ENCODE measurements around the gene PTPRU.

The PTPRU gene

DNA sequence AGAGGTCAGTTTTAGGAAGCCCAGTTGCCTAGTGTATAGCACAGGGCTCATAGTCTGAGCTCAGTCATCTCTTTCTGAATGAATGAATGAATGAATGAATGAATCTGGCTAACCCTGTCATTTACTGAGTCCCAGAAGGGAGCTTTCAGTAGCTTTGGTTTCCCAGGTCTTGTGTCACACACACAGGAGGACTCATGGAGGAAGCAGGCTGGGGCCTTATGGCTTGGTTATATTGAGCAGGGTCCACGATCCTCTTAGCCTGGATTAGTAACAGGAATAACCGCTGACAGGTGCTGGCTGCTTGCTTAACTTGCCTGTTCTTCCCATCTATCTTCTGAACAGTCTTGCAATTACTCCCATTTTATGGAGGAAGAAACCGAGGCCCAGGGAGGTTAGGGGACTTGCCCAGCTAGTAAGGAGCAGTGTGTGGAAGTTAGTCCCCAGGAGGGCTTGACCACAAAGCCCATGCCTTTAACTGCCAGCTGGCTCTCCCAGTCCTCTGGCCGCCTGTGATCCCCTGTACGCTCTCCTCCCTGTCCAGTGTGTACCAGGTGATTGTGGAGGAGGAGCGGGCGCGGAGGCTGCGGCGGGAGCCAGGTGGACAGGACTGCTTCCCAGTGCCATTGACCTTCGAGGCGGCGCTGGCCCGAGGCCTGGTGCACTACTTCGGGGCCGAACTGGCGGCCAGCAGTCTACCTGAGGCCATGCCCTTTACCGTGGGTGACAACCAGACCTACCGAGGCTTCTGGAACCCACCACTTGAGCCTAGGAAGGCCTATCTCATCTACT is 46.0 kb downstream of the PTPRU start:
- no peak overlapping the region for H3K9ac ChIP-seq
- H3K79me2 ChIP-seq, result no peaks in the 10 kb centered on the region
- no peak overlapping the region for H3K4me2 ChIP-seq (ENCODE audit: low read length)
- H3K36me3 ChIP-seq (ENCODE audit: control insufficient read depth, insufficient read depth, low read length), result no peaks in the 10 kb centered on the region
- H3K4me1 ChIP-seq, result no peaks in the 10 kb centered on the region
- TF ChIP-seq, protein P1, sequence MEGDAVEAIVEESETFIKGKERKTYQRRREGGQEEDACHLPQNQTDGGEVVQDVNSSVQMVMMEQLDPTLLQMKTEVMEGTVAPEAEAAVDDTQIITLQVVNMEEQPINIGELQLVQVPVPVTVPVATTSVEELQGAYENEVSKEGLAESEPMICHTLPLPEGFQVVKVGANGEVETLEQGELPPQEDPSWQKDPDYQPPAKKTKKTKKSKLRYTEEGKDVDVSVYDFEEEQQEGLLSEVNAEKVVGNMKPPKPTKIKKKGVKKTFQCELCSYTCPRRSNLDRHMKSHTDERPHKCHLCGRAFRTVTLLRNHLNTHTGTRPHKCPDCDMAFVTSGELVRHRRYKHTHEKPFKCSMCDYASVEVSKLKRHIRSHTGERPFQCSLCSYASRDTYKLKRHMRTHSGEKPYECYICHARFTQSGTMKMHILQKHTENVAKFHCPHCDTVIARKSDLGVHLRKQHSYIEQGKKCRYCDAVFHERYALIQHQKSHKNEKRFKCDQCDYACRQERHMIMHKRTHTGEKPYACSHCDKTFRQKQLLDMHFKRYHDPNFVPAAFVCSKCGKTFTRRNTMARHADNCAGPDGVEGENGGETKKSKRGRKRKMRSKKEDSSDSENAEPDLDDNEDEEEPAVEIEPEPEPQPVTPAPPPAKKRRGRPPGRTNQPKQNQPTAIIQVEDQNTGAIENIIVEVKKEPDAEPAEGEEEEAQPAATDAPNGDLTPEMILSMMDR (IDR thresholded peaks at IDR 0.05), result no peak
- no peak overlapping the region for H3K27ac ChIP-seq
- no peaks in the 10 kb centered on the region for H3K9me3 ChIP-seq (ENCODE audit: control insufficient read depth, low read length)
- H2AFZ ChIP-seq, result no peak overlapping the region
- no peak overlapping the region for H3K4me3 ChIP-seq (ENCODE audit: low read depth, low read length)
- no peaks in the 10 kb centered on the region for H3K27me3 ChIP-seq (ENCODE audit: control insufficient read depth, insufficient read depth, low read length)

DNA sequence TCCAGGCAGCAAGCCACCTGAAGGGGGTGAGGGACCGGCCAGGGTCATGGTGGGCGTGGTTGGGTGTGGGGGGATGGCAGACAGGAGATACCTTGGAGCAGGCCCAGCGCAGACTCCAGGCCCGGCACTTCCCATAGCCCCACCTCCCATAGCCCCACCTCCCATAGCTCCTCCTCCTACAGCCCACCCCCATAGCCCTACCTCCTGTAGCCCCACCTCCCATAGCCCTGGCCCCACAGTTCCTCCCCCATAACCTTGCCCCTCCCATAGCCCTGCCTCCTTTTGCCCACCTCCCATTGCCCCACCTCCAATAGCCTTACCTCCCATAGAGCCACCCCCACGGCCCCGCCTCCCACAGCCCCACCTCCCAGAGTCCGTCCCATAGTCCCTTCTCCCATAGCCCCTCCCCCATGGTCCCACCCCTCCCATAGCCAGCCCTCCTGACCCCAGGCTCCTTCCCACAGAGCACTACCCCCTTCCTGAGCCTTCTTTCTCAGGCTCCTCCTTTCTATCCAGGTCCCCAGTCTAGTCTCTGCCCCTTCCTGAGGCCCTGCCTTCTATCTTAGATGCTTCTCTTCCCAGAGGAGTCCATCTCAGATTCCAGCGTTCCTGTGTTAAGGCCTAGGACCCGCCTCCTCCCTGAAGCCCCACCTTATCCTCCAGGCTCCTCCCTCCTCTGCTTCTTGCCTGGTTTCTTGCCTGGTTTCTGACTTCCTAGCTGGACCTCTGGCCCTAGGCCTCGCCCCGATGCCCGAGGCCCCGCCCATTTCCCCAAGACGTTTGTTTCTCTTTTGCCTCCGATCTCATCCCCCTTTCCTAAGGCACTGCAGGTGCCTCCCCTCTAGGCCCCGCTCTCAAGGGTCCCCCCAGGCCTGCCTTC is 46.8 kb downstream of the PTPRU start:
- TF ChIP-seq, protein P1 (IDR thresholded peaks at IDR 0.05), result no peak

DNA sequence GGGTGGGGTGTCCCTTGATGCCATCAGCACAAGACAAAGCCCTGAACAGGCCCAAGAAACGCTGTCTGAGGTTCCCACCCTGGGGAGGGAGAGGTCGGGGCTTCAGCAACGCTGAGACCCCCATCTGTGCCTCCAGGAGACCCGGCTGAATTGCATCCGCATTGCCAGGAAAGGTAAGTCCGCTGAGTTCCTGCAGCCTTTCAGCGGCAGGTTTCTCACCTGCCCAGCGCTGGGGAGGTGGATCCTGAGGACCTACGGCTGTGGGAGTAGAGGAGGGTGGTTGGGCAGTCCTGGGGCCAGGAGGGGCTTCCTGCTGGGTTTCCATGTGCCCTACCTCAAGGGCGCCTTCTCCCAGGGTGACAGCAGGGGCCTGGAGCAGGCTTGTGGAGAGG is 47.5 kb downstream of the PTPRU start:
- H3K9me3 ChIP-seq (ENCODE audit: control insufficient read depth, low read length), result no peaks in the 10 kb centered on the region
- H3K4me2 ChIP-seq (ENCODE audit: low read length), result no peak overlapping the region
- no peak overlapping the region for H3K4me3 ChIP-seq (ENCODE audit: low read depth, low read length)
- no peak overlapping the region for H3K9ac ChIP-seq
- TF ChIP-seq, protein P1 (IDR thresholded peaks at IDR 0.05), result no peak
- H3K4me1 ChIP-seq, result no peaks in the 10 kb centered on the region
- H3K36me3 ChIP-seq (ENCODE audit: control insufficient read depth, insufficient read depth, low read length), result no peaks in the 10 kb centered on the region
- no peaks in the 10 kb centered on the region for H3K27me3 ChIP-seq (ENCODE audit: control insufficient read depth, insufficient read depth, low read length)
- no peak overlapping the region for H2AFZ ChIP-seq
- H3K79me2 ChIP-seq, result no peaks in the 10 kb centered on the region
- H3K27ac ChIP-seq, result no peak overlapping the region

More for the DNA sequence above, 46.8 kb downstream of the PTPRU start:
- Histone ChIP-seq H3K4me3 (ENCODE audit: low read depth, low read length) (no peak overlapping the region), H3K9me3 (ENCODE audit: control insufficient read depth, low read length) (no peaks in the 10 kb centered on the region), H3K4me1 (no peaks in the 10 kb centered on the region), H3K27ac (no peak overlapping the region), H3K9ac (no peak overlapping the region), H3K36me3 (ENCODE audit: control insufficient read depth, insufficient read depth, low read length) (no peaks in the 10 kb centered on the region), H2AFZ (no peak overlapping the region), H3K27me3 (ENCODE audit: control insufficient read depth, insufficient read depth, low read length) (no peaks in the 10 kb centered on the region), H3K4me2 (ENCODE audit: low read length) (no peak overlapping the region), H3K79me2 (no peaks in the 10 kb centered on the region)

DNA sequence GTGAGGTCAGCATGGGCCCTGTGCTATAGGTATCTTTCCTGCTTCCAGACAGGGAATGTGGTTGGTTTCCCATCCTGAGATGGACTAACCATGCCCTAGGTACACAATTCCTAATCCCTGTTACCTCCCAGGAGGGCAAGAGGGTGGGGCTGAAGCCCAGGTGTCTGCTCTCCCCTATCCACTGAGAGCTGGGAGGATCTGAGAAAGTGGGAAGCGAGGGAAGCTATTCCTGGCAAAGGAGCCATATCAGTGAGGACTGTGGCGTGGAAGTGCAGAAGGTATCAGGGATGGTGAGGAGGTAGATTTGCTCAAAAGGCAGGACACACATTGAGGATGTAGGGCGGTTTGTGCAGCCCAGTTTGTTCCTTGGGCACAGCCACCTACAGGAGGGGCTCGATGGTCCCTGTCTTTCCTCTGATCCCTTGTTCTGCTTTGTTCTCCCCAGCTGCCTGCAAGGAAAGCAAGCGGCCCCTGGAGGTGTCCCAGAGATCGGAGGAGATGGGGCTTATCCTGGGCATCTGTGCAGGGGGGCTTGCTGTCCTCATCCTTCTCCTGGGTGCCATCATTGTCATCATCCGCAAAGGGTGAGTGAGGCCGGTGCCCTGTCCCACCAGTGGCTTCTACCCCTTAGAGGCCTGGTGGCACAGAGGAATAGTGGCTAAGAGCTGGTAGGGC is 48.1 kb downstream of the PTPRU start:
- H3K9me3 ChIP-seq (ENCODE audit: control insufficient read depth, low read length), result no peaks in the 10 kb centered on the region
- no peak overlapping the region for H3K27ac ChIP-seq
- H3K9ac ChIP-seq, result no peak overlapping the region
- TF ChIP-seq, protein P1 (IDR thresholded peaks at IDR 0.05), result no peak
- no peaks in the 10 kb centered on the region for H3K4me1 ChIP-seq
- H3K36me3 ChIP-seq (ENCODE audit: control insufficient read depth, insufficient read depth, low read length), result no peaks in the 10 kb centered on the region
- H2AFZ ChIP-seq, result no peak overlapping the region
- H3K4me3 ChIP-seq (ENCODE audit: low read depth, low read length), result no peak overlapping the region
- no peaks in the 10 kb centered on the region for H3K79me2 ChIP-seq
- H3K27me3 ChIP-seq (ENCODE audit: control insufficient read depth, insufficient read depth, low read length), result no peaks in the 10 kb centered on the region
- no peak overlapping the region for H3K4me2 ChIP-seq (ENCODE audit: low read length)

Data from parathyroid adenoma (tissue), 2 donors.